Esophagus squamous epithelium (tissue), 5 donors: ENCODE measurements around the gene TXNDC12. TPM values are rescaled to one million over a fixed set of nuclear protein-coding genes. Genes with fewer than 3 reads are reported as not detected.
"Not testable (repeated sequence)": the region's sequence is repeated elsewhere in the genome, so short reads cannot be mapped to it uniquely, and the experiment has no call there.

Experiments
- DNase-seq: peaks from one replicate; lab custom pipeline; 2025; lab: John Stamatoyannopoulos, UW
- H3K27ac ChIP-seq, 4 donors: fragments of 200-600 bp; sonication (generic); one replicate each; pipeline ENCODE4 v1.5.1; 2016 to 2019; ENCODE audit warnings: mild to moderate bottlenecking in 1 of 4
- H3K27me3 ChIP-seq, 4 donors: fragments of 200-600 bp; sonication (generic); 1 replicate in 3 of 4; 2 replicates in 1 of 4; pipeline versions ENCODE4 v1.5.1 to v1.6.0; 2017 to 2021; ENCODE audit warnings: antibody characterized with exemption in 1 of 4
- H3K36me3 ChIP-seq, 3 donors: fragments of 200-600 bp; sonication (generic); one replicate each; pipeline ENCODE4 v1.5.1; 2016 to 2019
- H3K4me1 ChIP-seq, 3 donors: fragments of 200-600 bp; sonication (generic); one replicate each; pipeline ENCODE4 v1.5.1; 2017 to 2019
- H3K4me3 ChIP-seq, 4 donors: fragments of 200-600 bp; sonication (generic); 1 replicate in 3 of 4; 2 replicates in 1 of 4; pipeline ENCODE4 v1.5.1; 2016 to 2019; ENCODE audit warnings: mild to moderate bottlenecking in 2 of 4, moderate library complexity in 1 of 4
- H3K9me3 ChIP-seq, 3 donors: fragments of 200-600 bp; sonication (generic); one replicate each; pipeline ENCODE4 v1.5.1; 2016 to 2019
- CTCF ChIP-seq, 6 experiments: fragments of 450-650 bp in 4 of 6; fragments of 200-600 bp in 2 of 6; sonication (generic) in 2 of 6; IDR thresholded peaks; one replicate each; pipeline ENCODE4 v1.5.1; 2016 to 2019; ENCODE audit warnings: antibody characterized with exemption in 6 of 6, mild to moderate bottlenecking in 4 of 6, moderate library complexity in 4 of 6
- POLR2A ChIP-seq, 4 donors: fragments of 450-650 bp; IDR thresholded peaks; one replicate each; pipeline ENCODE4 v1.6.1; 2017; ENCODE audit warnings: antibody characterized with exemption in 4 of 4, mild to moderate bottlenecking in 4 of 4, moderate library complexity in 3 of 4
- WGBS, 2 donors: methylation state at CpG; one replicate each; pipeline ENCODE4 v1.1.5; 2018; 5-methylcytosine and 5-hydroxymethylcytosine counted together
- intact Hi-C: fragments of 100-400 bp; cut with DNase I; formaldehyde crosslinking; loops from one replicate; pipeline ENCODE4 v1.15.0; 2022
- total RNA-seq, 4 donors: library from RNA; depleted of rRNA; stranded (reverse); fragments of >200 nt; gene quantifications; one replicate each; pipeline ENCODE4 v1.1.0, GENCODE V29; 2016
- donor health status: DM: yes; HTN: yes; CAD: no.

TXNDC12 gene
- total RNA-seq, 4 donors from 2014 or later: 16.6 to 29.8 (median 23.2) TPM

DNA sequence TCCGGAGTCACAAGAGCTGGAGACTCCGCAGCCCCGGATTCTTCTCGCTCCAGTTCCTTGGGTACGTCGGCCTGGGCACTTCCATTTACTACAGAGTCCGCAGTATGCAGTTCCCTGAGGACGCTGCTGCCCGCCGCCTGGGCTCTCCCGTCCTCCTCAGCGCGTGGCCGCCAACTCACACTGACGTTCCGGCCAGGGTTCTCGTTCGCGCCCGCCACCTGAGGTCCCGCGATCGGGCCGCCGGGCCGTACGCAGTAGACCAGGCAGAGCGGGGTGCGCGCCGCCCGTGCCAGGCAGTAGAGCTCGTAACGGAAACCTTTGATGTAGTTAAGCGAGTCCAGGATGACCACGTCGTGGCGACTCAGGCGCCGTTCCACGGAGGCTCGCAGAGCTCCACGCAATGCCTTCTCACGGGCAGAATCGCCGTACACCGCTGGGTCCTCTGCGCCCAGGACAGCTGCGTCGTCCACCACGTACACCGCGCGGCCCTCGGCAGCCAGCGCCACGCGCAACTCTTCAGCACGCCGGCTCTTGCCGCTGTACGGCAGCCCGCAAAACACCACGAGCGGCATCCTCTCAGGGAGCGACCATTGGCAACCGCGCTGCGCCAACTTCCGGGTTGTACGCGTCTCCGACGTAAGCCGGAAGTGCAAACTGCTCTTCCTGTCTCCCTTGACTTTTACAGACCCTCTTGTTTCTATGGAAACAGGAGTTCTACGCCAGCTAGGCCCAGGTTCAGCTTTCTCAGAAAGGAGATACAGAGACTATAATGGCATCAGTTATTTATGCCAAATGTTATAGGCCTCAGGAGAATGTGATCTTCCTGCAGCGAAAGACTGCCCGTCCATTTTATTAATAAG is 21.6 kb downstream of the TXNDC12 start, which contains the start of gene KTI12:
Gene KTI12 (minus strand): TSS at position 621 of the 860 bp plus-strand sequence. CDS start 49 bp downstream, at position 572.
- Histone ChIP-seq H3K27ac (peak within 1 kb of the TSS; percentile 86 to 96 (median 93)), H3K9me3 (no peaks in the 10 kb centered on the region), H3K36me3 (peaks cover 0 to 9% (median 0%) of the 10 kb centered on the region in 3 donors), H3K27me3 (no peaks in the 10 kb centered on the region), H3K4me3 (peak within 1 kb of the TSS; percentile 71 to 96 (median 83)), H3K4me1 (peaks cover 14 to 38% (median 16%) of the 10 kb centered on the region in 3 donors)
- intact Hi-C loops: no loop called here
- DNase-seq: peak; percentile 35
- WGBS, 2 donors: 21 to 43% methylated on average over 2 to 8 of the region's 78 CpGs
- TF ChIP-seq POLR2A (IDR thresholded peaks at IDR 0.05) (peak in 2 of 4 donors; percentile 51 to 57), CTCF (IDR thresholded peaks at IDR 0.05) (no peak)

- no peaks in the 10 kb centered on the region for H3K27me3 ChIP-seq
- peaks cover 0 to 8% (median 0%) of the 10 kb centered on the region in 3 donors for H3K36me3 ChIP-seq
- H3K9me3 ChIP-seq: no peaks in the 10 kb centered on the region
- peaks cover 14 to 38% (median 16%) of the 10 kb centered on the region in 3 donors for H3K4me1 ChIP-seq
- peak overlapping the region; percentile 86 to 96 (median 93) for H3K27ac ChIP-seq
- DNase-seq: no peak
- intact Hi-C loops: no loop called here
- WGBS, 2 donors: 0% methylated on average over 8 of the region's 24 CpGs; no CpG with 5 or more reads in 1 of the 2 donors
- TF ChIP-seq POLR2A (IDR thresholded peaks at IDR 0.05): no peak
- TF ChIP-seq CTCF (IDR thresholded peaks at IDR 0.05): no peak
- H3K4me3 ChIP-seq: peak overlapping the region; percentile 71 to 96 (median 83)
Observed at GRCh38 chr1:52032785-52033131, 22.2 kb downstream of the TXNDC12 start.

GRCh38 chr1:52032124-52032784 is 22.7 kb downstream of the TXNDC12 start:
- H3K27me3 ChIP-seq: no peaks in the 10 kb centered on the region
- H3K4me1 ChIP-seq: peaks cover 14 to 38% (median 16%) of the 10 kb centered on the region in 3 donors
- peaks cover 0 to 11% (median 0%) of the 10 kb centered on the region in 3 donors for H3K36me3 ChIP-seq
- H3K27ac ChIP-seq: peak overlapping the region in 2 of 4 donors; percentile 92 to 94
- intact Hi-C loops: no loop called here
- DNase-seq: no peak
- 56 to 74% methylated on average over 2 to 5 of the region's 5 CpGs for WGBS, 2 donors
- no peaks in the 10 kb centered on the region for H3K9me3 ChIP-seq
- H3K4me3 ChIP-seq: peak overlapping the region; percentile 71 to 96 (median 83)
- TF ChIP-seq POLR2A (IDR thresholded peaks at IDR 0.05) (no peak), CTCF (IDR thresholded peaks at IDR 0.05) (no peak)

DNA sequence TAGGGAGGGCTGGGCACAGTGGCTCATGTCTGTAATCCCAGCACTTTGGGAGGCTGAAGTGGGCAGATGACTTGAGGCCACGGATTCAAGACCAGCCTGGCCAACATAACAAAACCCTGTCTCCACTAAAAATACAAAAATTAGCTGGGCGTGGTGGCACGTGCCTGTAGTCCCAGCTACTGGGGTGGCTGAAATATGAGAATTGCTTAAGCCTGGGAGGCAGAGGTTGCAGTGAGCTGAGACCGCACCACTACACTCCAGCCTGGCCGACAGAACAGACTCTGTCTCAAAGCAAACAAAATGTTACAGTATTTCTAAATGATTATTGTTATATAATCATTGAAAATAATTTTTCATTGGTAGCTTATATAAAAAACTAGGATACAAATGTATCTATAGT is 26.2 kb downstream of the TXNDC12 start:
- H3K4me3 ChIP-seq, H3K27ac ChIP-seq, DNase-seq, H3K9me3 ChIP-seq, H3K27me3 ChIP-seq, intact Hi-C loops: not testable (repeated sequence)
- H3K36me3 ChIP-seq: peaks cover 0 to 44% (median 5%) of the 10 kb centered on the region in 3 donors
- WGBS, 2 donors: 81 to 88% methylated on average over 5 of the region's 5 CpGs
- peaks cover 13 to 35% (median 14%) of the 10 kb centered on the region in 3 donors for H3K4me1 ChIP-seq

GRCh38 chr1:52028328-52028727 is 26.7 kb downstream of the TXNDC12 start:
- TF ChIP-seq CTCF (IDR thresholded peaks at IDR 0.05) (no peak), POLR2A (IDR thresholded peaks at IDR 0.05) (no peak)
- peaks cover 11 to 32% (median 14%) of the 10 kb centered on the region in 3 donors for H3K4me1 ChIP-seq
- peaks cover 0 to 49% (median 8%) of the 10 kb centered on the region in 3 donors for H3K36me3 ChIP-seq
- WGBS, 2 donors: 80 to 100% methylated on average over 1 of the region's 1 CpG
- intact Hi-C loops: no loop called here
- H3K9me3 ChIP-seq: no peaks in the 10 kb centered on the region
- H3K27ac ChIP-seq: no peak overlapping the region
- no peak overlapping the region for H3K4me3 ChIP-seq
- no peaks in the 10 kb centered on the region for H3K27me3 ChIP-seq
- no peak for DNase-seq
